ENCODE results near the gene ABHD17C.
"Not testable (repeated sequence)": the region's sequence is repeated elsewhere in the genome, so short reads cannot be mapped to it uniquely, and the experiment has no call there.

ABHD17C gene

GRCh38 chr15:80695099-80695910, at the start of gene ABHD17C:
Gene ABHD17C, plus strand, starts transcription at chr15:80695310. Its CDS starts 120 bp downstream, at chr15:80695430.
- DNase-seq (ENCODE audit: low read depth in 2 of 2): peak; percentile 33 to 34

GRCh38 chr15:80645494-80646065, 49.5 kb upstream of the ABHD17C start:
- no peak for DNase-seq (ENCODE audit: low read depth in 2 of 2)

- not testable (repeated sequence) for DNase-seq (ENCODE audit: low read depth in 2 of 2)
These were observed 47.7 kb upstream of the ABHD17C start for GRCh38 chr15:80647424-80647823.

- no peak for DNase-seq (ENCODE audit: low read depth in 2 of 2)
These were observed 40.8 kb upstream of the ABHD17C start for GRCh38 chr15:80654299-80654698.

- DNase-seq (ENCODE audit: low read depth in 2 of 2): no peak
These were observed 35.7 kb upstream of the ABHD17C start for GRCh38 chr15:80659375-80659774.

- DNase-seq (ENCODE audit: low read depth in 2 of 2): no peak
These were observed 35.0 kb upstream of the ABHD17C start for GRCh38 chr15:80660119-80660518.

- no peak for DNase-seq (ENCODE audit: low read depth in 2 of 2)
These were observed 33.0 kb upstream of the ABHD17C start for GRCh38 chr15:80662129-80662528.

- no peak for DNase-seq (ENCODE audit: low read depth in 2 of 2)
These were observed 32.2 kb upstream of the ABHD17C start for GRCh38 chr15:80662757-80663553.

GRCh38 chr15:80665151-80665550, 30.0 kb upstream of the ABHD17C start:
- no peak for DNase-seq (ENCODE audit: low read depth in 2 of 2)

GRCh38 chr15:80667936-80668335, 27.2 kb upstream of the ABHD17C start:
- DNase-seq (ENCODE audit: low read depth in 2 of 2): no peak

GRCh38 chr15:80668546-80669236, 26.4 kb upstream of the ABHD17C start:
- no peak for DNase-seq (ENCODE audit: low read depth in 2 of 2)

GRCh38 chr15:80669663-80670273, 25.3 kb upstream of the ABHD17C start:
- DNase-seq (ENCODE audit: low read depth in 2 of 2): no peak

GRCh38 chr15:80673561-80674244, 21.4 kb upstream of the ABHD17C start:
- no peak for DNase-seq (ENCODE audit: low read depth in 2 of 2)

GRCh38 chr15:80674245-80674614, 20.9 kb upstream of the ABHD17C start:
- no peak for DNase-seq (ENCODE audit: low read depth in 2 of 2)

GRCh38 chr15:80677041-80677440, 18.1 kb upstream of the ABHD17C start:
- no peak for DNase-seq (ENCODE audit: low read depth in 2 of 2)

- DNase-seq (ENCODE audit: low read depth in 2 of 2): no peak
These were observed 15.8 kb upstream of the ABHD17C start for GRCh38 chr15:80679167-80679803.

- DNase-seq (ENCODE audit: low read depth in 2 of 2): no peak
These were observed 15.3 kb upstream of the ABHD17C start for GRCh38 chr15:80679804-80680175.

- no peak for DNase-seq (ENCODE audit: low read depth in 2 of 2)
These were observed 12.9 kb upstream of the ABHD17C start for GRCh38 chr15:80682201-80682600.

- no peak for DNase-seq (ENCODE audit: low read depth in 2 of 2)
These were observed 10.4 kb upstream of the ABHD17C start for GRCh38 chr15:80684697-80685096.

- DNase-seq (ENCODE audit: low read depth in 2 of 2): no peak
These were observed 9.5 kb upstream of the ABHD17C start for GRCh38 chr15:80685628-80686027.

GRCh38 chr15:80689294-80689693, 5.8 kb upstream of the ABHD17C start:
- no peak for DNase-seq (ENCODE audit: low read depth in 2 of 2)
